Measurements from ENCODE around the gene CELF2.

Gene CELF2

GRCh38 chr10:11293332-11293731 is 275.7 kb downstream of the CELF2 start:
- no peak for DNase-seq (ENCODE audit: low read depth, low spot score)
- no peak overlapping the region for H3K4me3 ChIP-seq (ENCODE audit: low read depth, low read length)
- in situ Hi-C loops (cut with HindIII; ENCODE audit: low sequenced_read_pairs): no loop called here
- TF ChIP-seq, protein P1, sequence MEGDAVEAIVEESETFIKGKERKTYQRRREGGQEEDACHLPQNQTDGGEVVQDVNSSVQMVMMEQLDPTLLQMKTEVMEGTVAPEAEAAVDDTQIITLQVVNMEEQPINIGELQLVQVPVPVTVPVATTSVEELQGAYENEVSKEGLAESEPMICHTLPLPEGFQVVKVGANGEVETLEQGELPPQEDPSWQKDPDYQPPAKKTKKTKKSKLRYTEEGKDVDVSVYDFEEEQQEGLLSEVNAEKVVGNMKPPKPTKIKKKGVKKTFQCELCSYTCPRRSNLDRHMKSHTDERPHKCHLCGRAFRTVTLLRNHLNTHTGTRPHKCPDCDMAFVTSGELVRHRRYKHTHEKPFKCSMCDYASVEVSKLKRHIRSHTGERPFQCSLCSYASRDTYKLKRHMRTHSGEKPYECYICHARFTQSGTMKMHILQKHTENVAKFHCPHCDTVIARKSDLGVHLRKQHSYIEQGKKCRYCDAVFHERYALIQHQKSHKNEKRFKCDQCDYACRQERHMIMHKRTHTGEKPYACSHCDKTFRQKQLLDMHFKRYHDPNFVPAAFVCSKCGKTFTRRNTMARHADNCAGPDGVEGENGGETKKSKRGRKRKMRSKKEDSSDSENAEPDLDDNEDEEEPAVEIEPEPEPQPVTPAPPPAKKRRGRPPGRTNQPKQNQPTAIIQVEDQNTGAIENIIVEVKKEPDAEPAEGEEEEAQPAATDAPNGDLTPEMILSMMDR (IDR thresholded peaks at IDR 0.05; ENCODE audit: low read depth, low read length): no peak

DNA sequence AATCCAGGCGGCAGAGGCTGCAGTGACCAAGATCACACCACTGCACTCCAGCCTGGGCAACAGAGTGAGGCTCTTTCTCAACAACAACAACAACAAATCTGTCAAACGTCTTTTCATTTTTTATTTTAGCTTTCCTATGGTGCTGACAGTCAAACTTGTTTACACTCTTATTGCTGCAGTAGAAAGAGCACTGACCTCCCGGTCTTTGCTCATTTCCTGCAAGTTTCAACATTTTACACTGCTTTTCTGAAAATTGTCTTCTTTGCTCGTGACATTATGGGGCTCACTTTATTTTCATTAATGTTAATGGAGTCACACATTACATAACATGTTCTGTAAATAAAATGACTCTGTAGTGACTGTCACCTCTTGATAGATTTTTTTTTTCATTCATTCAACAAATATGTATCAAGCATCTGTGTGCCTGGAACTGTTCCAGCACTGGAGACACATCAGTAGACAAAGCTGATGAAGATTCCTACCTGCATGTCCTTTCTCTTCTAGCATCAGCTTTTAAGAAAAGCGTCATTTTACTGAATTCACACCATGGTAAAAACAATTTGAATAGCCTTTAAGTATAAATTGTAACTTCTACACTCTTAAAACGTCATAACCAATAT is 277.3 kb downstream of the CELF2 start:
- no peak for DNase-seq (ENCODE audit: low read depth, low spot score)
- in situ Hi-C loops (cut with HindIII; ENCODE audit: low sequenced_read_pairs): no loop called here
- no peak overlapping the region for H3K4me3 ChIP-seq (ENCODE audit: low read depth, low read length)
- TF ChIP-seq, protein P1 (IDR thresholded peaks at IDR 0.05; ENCODE audit: low read depth, low read length): no peak

- H3K4me3 ChIP-seq (ENCODE audit: low read depth, low read length): no peak overlapping the region
- DNase-seq (ENCODE audit: low read depth, low spot score): no peak
- in situ Hi-C loops (cut with HindIII; ENCODE audit: low sequenced_read_pairs): no loop called here
Observed at GRCh38 chr10:11295492-11295891, 277.8 kb downstream of the CELF2 start.

DNA sequence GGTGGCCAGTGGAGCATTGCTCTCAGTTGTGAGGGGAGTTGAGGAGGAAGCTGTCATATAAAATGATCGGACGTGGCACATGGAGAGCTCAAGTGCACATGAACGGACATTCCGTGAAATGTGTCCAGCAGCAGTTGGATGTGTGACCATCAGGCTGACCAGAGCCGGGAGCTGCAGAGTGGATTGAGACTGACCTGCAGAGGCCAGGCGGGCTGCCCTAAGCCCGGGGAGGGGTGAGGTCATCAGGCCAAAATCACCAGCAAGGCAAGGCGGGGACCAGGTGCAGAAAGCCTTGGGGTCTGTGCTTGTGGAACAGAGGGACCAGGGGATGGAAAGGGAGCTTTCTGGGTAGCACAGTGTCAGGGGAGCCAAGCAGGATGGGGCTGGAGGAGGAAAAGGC is 279.5 kb downstream of the CELF2 start:
- H3K4me3 ChIP-seq (ENCODE audit: low read depth, low read length): no peak overlapping the region
- TF ChIP-seq, protein P1 (IDR thresholded peaks at IDR 0.05; ENCODE audit: low read depth, low read length): no peak
- DNase-seq (ENCODE audit: low read depth, low spot score): no peak
- in situ Hi-C loops (cut with HindIII; ENCODE audit: low sequenced_read_pairs): no loop called here

More at GRCh38 chr10:11295492-11295891, 277.8 kb downstream of the CELF2 start:
- TF ChIP-seq, protein P1 (IDR thresholded peaks at IDR 0.05; ENCODE audit: low read depth, low read length): no peak

DNA sequence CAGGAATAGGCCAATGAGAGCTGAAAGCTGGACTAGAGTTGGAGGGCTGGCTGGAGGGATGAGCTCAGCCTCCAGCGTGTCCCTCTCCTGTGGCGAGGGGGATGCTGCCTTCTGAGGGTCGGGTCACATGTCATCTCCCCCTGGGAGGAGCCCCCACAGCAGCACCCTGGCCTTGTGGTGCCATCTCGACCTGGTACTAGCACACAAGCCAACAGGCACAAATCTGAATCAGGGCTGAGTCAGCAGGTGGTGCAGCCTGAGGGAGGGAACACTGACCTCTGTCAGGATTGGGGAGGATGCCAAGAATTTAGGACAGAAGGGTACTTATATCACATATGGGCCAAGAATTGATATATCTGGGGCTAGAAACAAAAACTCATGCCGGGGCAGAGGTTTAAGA is 280.4 kb downstream of the CELF2 start:
- in situ Hi-C loops (cut with HindIII; ENCODE audit: low sequenced_read_pairs): no loop called here
- no peak for DNase-seq (ENCODE audit: low read depth, low spot score)
- no peak overlapping the region for H3K4me3 ChIP-seq (ENCODE audit: low read depth, low read length)
- TF ChIP-seq, protein P1 (IDR thresholded peaks at IDR 0.05; ENCODE audit: low read depth, low read length): no peak

GRCh38 chr10:11299125-11299524 is 281.5 kb downstream of the CELF2 start:
- TF ChIP-seq, protein P1 (IDR thresholded peaks at IDR 0.05; ENCODE audit: low read depth, low read length): no peak
- H3K4me3 ChIP-seq (ENCODE audit: low read depth, low read length): no peak overlapping the region
- no peak for DNase-seq (ENCODE audit: low read depth, low spot score)
- in situ Hi-C loops (cut with HindIII; ENCODE audit: low sequenced_read_pairs): no loop called here

Data from astrocyte of the spinal cord (primary cell).